GM23338 (cell line): ENCODE results near the gene CAV2. TPM values are rescaled to one million over a fixed set of nuclear protein-coding genes. Genes with fewer than 3 reads are reported as not detected.

Experiments
- ATAC-seq: fragments of 200-7000 bp; cut with Tn5 transposase; 3 replicates; pipeline ENCODE4 v1.9.1; 2020
- DNase-seq: peaks from one replicate; pipeline ENCODE4 v3.0.0-alpha.2; 2015; ENCODE audit warnings: low spot score
- H2AFZ ChIP-seq: fragments of 200-600 bp; sonication (generic); 2 replicates; pipeline ENCODE4 v1.8.0; 2016; ENCODE audit warnings: antibody characterized with exemption, mild to moderate bottlenecking, moderate library complexity
- H3F3A ChIP-seq: fragments of 200-600 bp; sonication (generic); replicated peaks from 2 replicates; pipeline ENCODE4 v1.8.0; 2017; ENCODE audit warnings: antibody characterized with exemption, mixed run types, low read depth
- H3K27ac ChIP-seq: fragments of 200-600 bp; sonication (generic); 2 replicates; pipeline ENCODE4 v1.6.1; 2016; ENCODE audit warnings: low read depth
- H3K27me3 ChIP-seq: fragments of 200-600 bp; sonication (generic); 2 replicates; pipeline ENCODE4 v1.8.0; 2016; ENCODE audit warnings: mild to moderate bottlenecking, mixed run types, moderate library complexity; ENCODE audit not compliant: insufficient read depth
- H3K36me3 ChIP-seq: fragments of 200-600 bp; sonication (generic); 2 replicates; pipeline ENCODE4 v1.8.0; 2016; ENCODE audit warnings: mild to moderate bottlenecking; ENCODE audit not compliant: insufficient read depth
- H3K4me1 ChIP-seq: fragments of 200-600 bp; sonication (generic); 2 replicates; pipeline ENCODE4 v1.8.0; 2016; ENCODE audit warnings: mild to moderate bottlenecking, moderate library complexity; ENCODE audit not compliant: insufficient read depth
- H3K4me2 ChIP-seq: fragments of 200-600 bp; sonication (generic); 2 replicates; pipeline ENCODE4 v1.7.1; 2017; ENCODE audit warnings: mixed run types
- H3K4me3 ChIP-seq: fragments of 200-600 bp; sonication (generic); 2 replicates; pipeline ENCODE4 v1.6.1; 2016; ENCODE audit warnings: mixed run types
- H3K79me2 ChIP-seq: fragments of 200-600 bp; sonication (generic); replicated peaks from 2 replicates; pipeline ENCODE4 v1.8.0; 2017; ENCODE audit warnings: mild to moderate bottlenecking; ENCODE audit not compliant: insufficient read depth
- H3K9me2 ChIP-seq: fragments of 200-600 bp; sonication (generic); 2 replicates; pipeline ENCODE4 v1.8.0; 2017; ENCODE audit not compliant: insufficient read depth
- H4K20me1 ChIP-seq: fragments of 200-600 bp; sonication (generic); replicated peaks from 2 replicates; pipeline ENCODE4 v1.8.0; 2017; ENCODE audit warnings: mild to moderate bottlenecking; ENCODE audit not compliant: insufficient read depth
- H3K27ac Mint-ChIP-seq: 2 replicates; pipeline ENCODE4 v1.8.0; 2020; ENCODE audit warnings: inconsistent platforms, mild to moderate bottlenecking, moderate library complexity, mixed read lengths
- H3K27me3 Mint-ChIP-seq: 3 replicates; pipeline ENCODE4 v1.8.0; 2022; ENCODE audit warnings: low read depth, mild to moderate bottlenecking, moderate library complexity, mixed read lengths, inconsistent platforms; ENCODE audit not compliant: insufficient read depth, poor library complexity
- H3K36me3 Mint-ChIP-seq: 3 replicates; pipeline ENCODE4 v1.8.0; 2021; ENCODE audit warnings: low read depth, mild to moderate bottlenecking, inconsistent platforms, moderate library complexity, mixed read lengths
- H3K4me1 Mint-ChIP-seq: 3 replicates; pipeline ENCODE4 v1.8.0; 2020; ENCODE audit warnings: mild to moderate bottlenecking, inconsistent platforms, mixed read lengths
- H3K4me3 Mint-ChIP-seq: 3 replicates; pipeline ENCODE4 v1.8.0; 2021; ENCODE audit warnings: moderate library complexity, mild to moderate bottlenecking, inconsistent platforms, mixed read lengths
- H3K9me3 Mint-ChIP-seq: 3 replicates; pipeline ENCODE4 v1.8.0; 2020; ENCODE audit warnings: moderate library complexity, mild to moderate bottlenecking, inconsistent platforms, mixed read lengths
- CREB1 ChIP-seq: fragments of 250-450 bp; sonication (Bioruptor Pico); IDR thresholded peaks from 2 replicates; pipeline ENCODE4 v1.5.0; 2020; ENCODE audit warnings: low read depth, mild to moderate bottlenecking, moderate library complexity
- CTCF ChIP-seq, 2 experiments: fragments of 200-600 bp in 1 of 2; sonication (generic) in 1 of 2; conservative IDR thresholded peaks; 2 replicates each; pipeline versions ENCODE4 v1.5.1 to v1.6.1; 2016 to 2017; ENCODE audit warnings: antibody characterized with exemption in 2 of 2, low read depth in 2 of 2, mild to moderate bottlenecking in 2 of 2, moderate library complexity in 1 of 2
- ETS1 ChIP-seq: IDR thresholded peaks from 2 replicates; pipeline ENCODE4 v1.6.1; 2016; ENCODE audit warnings: antibody characterized with exemption
- EZH2 ChIP-seq: fragments of 200-600 bp; sonication (generic); IDR thresholded peaks from one replicate; pipeline ENCODE4 v1.8.0; 2017; ENCODE audit warnings: antibody characterized with exemption, mild to moderate bottlenecking, low read depth; ENCODE audit not compliant: unreplicated experiment
- EZH2phosphoT487 ChIP-seq: fragments of 200-600 bp; sonication (generic); IDR thresholded peaks from one replicate; pipeline ENCODE4 v1.8.1; 2018; ENCODE audit warnings: antibody characterized with exemption; ENCODE audit not compliant: unreplicated experiment
- JUNB ChIP-seq: IDR thresholded peaks from one replicate; pipeline ENCODE4 v1.6.1; 2016; ENCODE audit warnings: antibody characterized with exemption; ENCODE audit not compliant: unreplicated experiment
- NANOG ChIP-seq: IDR thresholded peaks from 2 replicates; pipeline ENCODE4 v1.6.1; 2016; ENCODE audit warnings: antibody characterized with exemption, borderline replicate concordance
- POLR2AphosphoS5 ChIP-seq: IDR thresholded peaks from 2 replicates; pipeline ENCODE4 v1.6.1; 2016; ENCODE audit warnings: antibody characterized with exemption, low read depth
- REST ChIP-seq: IDR thresholded peaks from one replicate; pipeline ENCODE4 v1.6.1; 2018; ENCODE audit warnings: antibody characterized with exemption; ENCODE audit not compliant: unreplicated experiment
- STAT1 ChIP-seq: IDR thresholded peaks from one replicate; pipeline ENCODE4 v1.6.1; 2016; ENCODE audit warnings: antibody characterized with exemption; ENCODE audit not compliant: unreplicated experiment
- ZNF114 ChIP-seq: fragments of 250-450 bp; sonication (Bioruptor Pico); IDR thresholded peaks from 2 replicates; pipeline ENCODE4 v1.5.0; 2020; ENCODE audit warnings: mild to moderate bottlenecking, moderate library complexity
- ZNF331 ChIP-seq: fragments of 250-450 bp; sonication (Bioruptor Pico); IDR thresholded peaks from 2 replicates; pipeline ENCODE4 v1.5.0; 2020; ENCODE audit warnings: low read depth, mild to moderate bottlenecking, moderate library complexity
- ZNF462 ChIP-seq: fragments of 250-450 bp; sonication (Bioruptor Pico); IDR thresholded peaks from 2 replicates; pipeline ENCODE4 v1.5.0; 2020; ENCODE audit warnings: mild to moderate bottlenecking, moderate library complexity
- long read RNA-seq: library from polyadenylated mRNA; unstranded; transcript quantifications from one replicate; pipeline ENCODE4 v2.0.0, GENCODE V29; 2020; ENCODE audit not compliant: unreplicated experiment
- polyA plus RNA-seq: library from polyadenylated mRNA; unstranded; fragments of >200 nt; fragmentation: Nextera tagmentation; extraction: Ambion mirVana; gene quantifications from 2 replicates; pipeline ENCODE4 v1.2.1, GENCODE V29; 2016
- total RNA-seq: library from RNA; depleted of rRNA; stranded (reverse); fragments of >200 nt; shearing (Covaris generic); gene quantifications from 2 replicates; pipeline ENCODE4 v1.2.3, GENCODE V29; 2014; rRNA removed

The CAV2 gene
- 3.5 and 6.6 TPM in 2 replicates for total RNA-seq
- polyA plus RNA-seq, result 4.2 and 5.4 TPM in 2 replicates
- long read RNA-seq, partial matches to known transcripts, result 0 of 3 reads
- long read RNA-seq, other reads (novel, unspliced or antisense), result 1 of 3 reads

- peak; percentile 77 for ATAC-seq
- TF ChIP-seq ZNF331 (no peak), REST (no peak), CREB1 (CRISPR knock-in tag) (no peak), POLR2AphosphoS5 (no peak), ZNF114 (CRISPR knock-in tag) (no peak), EZH2 (no peak), CTCF (conservative IDR thresholded peaks at IDR 0.05; ENCODE audit: low read depth in 2 of 2) (no peak), ZNF462 (no peak), NANOG (no peak), EZH2phosphoT487 (no peak), STAT1 (no peak), JUNB (no peak), ETS1 (no peak)
- peaks cover 12% of the 10 kb centered on the region for H3K4me1 Mint-ChIP-seq
- no peak within 1 kb of the TSS for H3K27ac Mint-ChIP-seq
- peak within 1 kb of the TSS; percentile 99 for H2AFZ ChIP-seq
- no peaks in the 10 kb centered on the region for H4K20me1 ChIP-seq
- no peaks in the 10 kb centered on the region for H3K79me2 ChIP-seq
- H3K4me3 Mint-ChIP-seq, result peak within 1 kb of the TSS; percentile 85
- peaks cover 11% of the 10 kb centered on the region for H3K4me1 ChIP-seq
- H3K4me2 ChIP-seq, result peak within 1 kb of the TSS; percentile 99
- H3F3A ChIP-seq, result peaks cover 6% of the 10 kb centered on the region; the same call in 1 of the 2 replicates
- H3K27me3 Mint-ChIP-seq, result peaks cover 22% of the 10 kb centered on the region
- H3K27ac ChIP-seq, result no peak within 1 kb of the TSS
- peaks cover 30% of the 10 kb centered on the region for H3K27me3 ChIP-seq
- no peaks in the 10 kb centered on the region for H3K9me3 Mint-ChIP-seq
- H3K36me3 Mint-ChIP-seq, result no peaks in the 10 kb centered on the region
- no peaks in the 10 kb centered on the region for H3K9me2 ChIP-seq
- H3K4me3 ChIP-seq, result peak within 1 kb of the TSS; percentile 87
- peak; percentile 69 for DNase-seq
- H3K36me3 ChIP-seq, result no peaks in the 10 kb centered on the region
Measured at GRCh38 chr7:116499168-116500077, at the start of gene CAV2. Gene CAV2, plus strand, starts transcription at chr7:116499738. Its CDS starts 44 bp downstream, at chr7:116499782.
